Measurements from ENCODE around the gene SNX13. TPM values are rescaled to one million over a fixed set of nuclear protein-coding genes. Genes with fewer than 3 reads are reported as not detected.

SNX13 gene
- total and polyA plus RNA-seq, 9 of the 15 experiments (the other 6 are each of a cell fraction or from before 2014, with no cell fraction given) = 5.6 to 33.2 (median 25.4) TPM

DNA sequence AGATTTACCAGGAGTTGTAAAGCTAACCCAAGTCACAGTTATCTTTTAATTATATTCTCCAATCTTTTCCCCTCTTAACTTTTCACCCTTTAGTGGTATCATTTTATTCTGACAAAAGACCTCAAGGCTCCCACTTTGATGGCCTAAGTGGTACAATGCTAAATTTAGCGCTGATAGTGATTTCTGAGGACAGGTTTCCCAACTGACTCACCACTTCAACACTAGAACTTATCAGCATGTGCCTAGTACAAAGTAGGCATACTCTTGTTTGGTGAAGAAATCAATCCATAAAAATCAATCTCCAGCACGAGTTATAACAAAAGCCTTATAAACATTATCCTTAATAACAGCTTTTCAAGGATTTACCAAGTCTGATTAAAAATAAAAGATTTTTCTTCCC, 7.5 kb downstream of the SNX13 start:
- POLR2A ChIA-PET = no interaction called here
- DNase-seq (ENCODE audit: extremely low read depth in 1 of 4, low spot score in 3 of 4) (no peak), ATAC-seq (no peak), FAIRE-seq (no peak)
- Histone ChIP-seq H4K20me1 (replicated peaks; ENCODE audit: control insufficient read depth, insufficient read depth, low read length) (peaks cover 24% of the 10 kb centered on the region; the same call in 1 of the 2 replicates), H3K4me1 (replicated peaks in 1 of 2; ENCODE audit: control insufficient read depth in 2 of 2, insufficient read depth in 2 of 2, low read length in 2 of 2) (peaks cover 2 to 13% of the 10 kb centered on the region in 2 experiments; a peak in 3 of 5 replicates), H2AFZ (ENCODE audit: low read depth, low read length) (no peak overlapping the region), H3K9ac (ENCODE audit: insufficient read depth in 1 of 2, low read depth in 2 of 2, low read length in 2 of 2) (no peak overlapping the region), H3K9me1 (ENCODE audit: control insufficient read depth, insufficient read depth, low read length) (no peaks in the 10 kb centered on the region), H3K27ac (ENCODE audit: extremely low read depth, low read depth, low read length) (no peak overlapping the region), H3K4me2 (ENCODE audit: insufficient read depth, low read length) (no peak overlapping the region), H3K36me3 (ENCODE audit: control insufficient read depth, insufficient read depth, low read length) (peaks cover 7% of the 10 kb centered on the region; the same call in 1 of the 3 replicates), H3K79me2 (ENCODE audit: control insufficient read depth, insufficient read depth, low read length) (peaks cover 94% of the 10 kb centered on the region), H3K9me3 (replicated peaks; ENCODE audit: control insufficient read depth, insufficient read depth, low read depth, low read length) (no peaks in the 10 kb centered on the region), H3K27me3 (ENCODE audit: control insufficient read depth in 2 of 2, insufficient read depth in 2 of 2, low read length in 2 of 2) (no peaks in the 10 kb centered on the region), H3K4me3 (no peak overlapping the region)
- BruUV-seq (replicated peaks) = no TSS peak
- intact Hi-C loops (cut with micrococcal nuclease) (no loop called here), in situ Hi-C loops (cut with MboI) (no loop called here)
- TF ChIP-seq NFE2 (IDR thresholded peaks at IDR 0.05; ENCODE audit: low read depth) (no peak), MGA (IDR thresholded peaks at IDR 0.05) (0 out of 2 replicates have a peak, but pooled peaks have one; percentile 11)
- 33% methylated on average over 2 of the region's 2 CpGs for WGBS (ENCODE audit: insufficient coverage, low coverage, missing lambda C conversion rate)
- CTCF ChIA-PET (ENCODE audit: low intra/inter-chr PET ratio) = no interaction called here

Measured in K562 (cell line).